Stomach (tissue), 4 donors: ENCODE results near the gene SGTA.

ENCODE experiments used
- POLR2A ChIP-seq, 4 donors: fragments of 450-650 bp; IDR thresholded peaks; one replicate each; pipeline ENCODE4 v1.6.1; 2016; ENCODE audit warnings: antibody characterized with exemption in 4 of 4, control low read depth in 2 of 4, mild to moderate bottlenecking in 1 of 4, moderate library complexity in 1 of 4
- POLR2AphosphoS5 ChIP-seq, 3 donors: sonication (generic); formaldehyde crosslinking; IDR thresholded peaks; one replicate each; pipeline ENCODE4 v1.6.1; 2016; ENCODE audit warnings: antibody characterized with exemption in 3 of 3
- TF ChIP-seq, protein P1 (sequence below), 7 experiments: fragments of 450-650 bp in 4 of 7; fragments of 200-600 bp in 3 of 7; sonication (generic) in 3 of 7; IDR thresholded peaks; one replicate each; pipeline ENCODE4 v1.5.1; 2016 to 2019; ENCODE audit warnings: antibody characterized with exemption in 7 of 7, control low read depth in 2 of 7, mild to moderate bottlenecking in 1 of 7

DNA sequence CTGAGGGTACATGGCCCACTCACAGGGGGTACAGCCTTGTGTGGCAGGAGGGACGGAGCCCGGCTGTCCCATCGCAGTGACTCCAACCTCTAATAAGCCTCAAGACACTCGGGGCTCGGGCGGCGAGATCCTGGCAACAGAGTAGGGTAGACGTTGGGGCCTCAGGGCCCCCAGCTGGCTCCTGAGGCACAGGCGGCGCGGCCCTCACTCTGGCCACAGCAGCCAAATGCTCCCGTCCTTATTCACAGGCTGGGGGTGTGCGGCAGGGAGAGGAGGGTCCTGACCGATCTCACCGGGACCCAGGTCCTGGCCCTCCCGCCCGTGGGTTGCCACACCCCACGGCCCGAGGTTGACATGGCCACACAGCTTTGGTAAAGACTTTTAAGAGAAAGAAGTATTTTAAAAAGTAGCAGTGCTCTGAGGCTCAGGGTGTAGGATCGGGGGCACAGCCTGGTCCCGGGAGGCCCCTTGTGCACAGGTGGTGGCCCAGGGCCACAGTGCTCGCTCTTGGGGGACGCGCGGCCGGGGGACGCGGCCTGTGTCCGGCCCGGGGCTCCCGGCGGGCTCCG lies 50.8 kb downstream of the SGTA start:
- TF ChIP-seq, protein P1, sequence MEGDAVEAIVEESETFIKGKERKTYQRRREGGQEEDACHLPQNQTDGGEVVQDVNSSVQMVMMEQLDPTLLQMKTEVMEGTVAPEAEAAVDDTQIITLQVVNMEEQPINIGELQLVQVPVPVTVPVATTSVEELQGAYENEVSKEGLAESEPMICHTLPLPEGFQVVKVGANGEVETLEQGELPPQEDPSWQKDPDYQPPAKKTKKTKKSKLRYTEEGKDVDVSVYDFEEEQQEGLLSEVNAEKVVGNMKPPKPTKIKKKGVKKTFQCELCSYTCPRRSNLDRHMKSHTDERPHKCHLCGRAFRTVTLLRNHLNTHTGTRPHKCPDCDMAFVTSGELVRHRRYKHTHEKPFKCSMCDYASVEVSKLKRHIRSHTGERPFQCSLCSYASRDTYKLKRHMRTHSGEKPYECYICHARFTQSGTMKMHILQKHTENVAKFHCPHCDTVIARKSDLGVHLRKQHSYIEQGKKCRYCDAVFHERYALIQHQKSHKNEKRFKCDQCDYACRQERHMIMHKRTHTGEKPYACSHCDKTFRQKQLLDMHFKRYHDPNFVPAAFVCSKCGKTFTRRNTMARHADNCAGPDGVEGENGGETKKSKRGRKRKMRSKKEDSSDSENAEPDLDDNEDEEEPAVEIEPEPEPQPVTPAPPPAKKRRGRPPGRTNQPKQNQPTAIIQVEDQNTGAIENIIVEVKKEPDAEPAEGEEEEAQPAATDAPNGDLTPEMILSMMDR (IDR thresholded peaks at IDR 0.05), result no peak
- TF ChIP-seq POLR2AphosphoS5 (IDR thresholded peaks at IDR 0.05) (no peak), POLR2A (IDR thresholded peaks at IDR 0.05) (no peak)
